GM23338 (cell line): ENCODE results near the gene TMEM98. TPM values are rescaled to one million over a fixed set of nuclear protein-coding genes. Genes with fewer than 3 reads are reported as not detected.

ENCODE experiments used
- ATAC-seq: fragments of 200-7000 bp; cut with Tn5 transposase; 3 replicates; pipeline ENCODE4 v1.9.1; 2020
- DNase-seq: peaks from one replicate; pipeline ENCODE4 v3.0.0-alpha.2; 2015; ENCODE audit warnings: low spot score
- H2AFZ ChIP-seq: fragments of 200-600 bp; sonication (generic); 2 replicates; pipeline ENCODE4 v1.8.0; 2016; ENCODE audit warnings: antibody characterized with exemption, mild to moderate bottlenecking, moderate library complexity
- H3F3A ChIP-seq: fragments of 200-600 bp; sonication (generic); replicated peaks from 2 replicates; pipeline ENCODE4 v1.8.0; 2017; ENCODE audit warnings: antibody characterized with exemption, mixed run types, low read depth
- H3K27ac ChIP-seq: fragments of 200-600 bp; sonication (generic); 2 replicates; pipeline ENCODE4 v1.6.1; 2016; ENCODE audit warnings: low read depth
- H3K27me3 ChIP-seq: fragments of 200-600 bp; sonication (generic); 2 replicates; pipeline ENCODE4 v1.8.0; 2016; ENCODE audit warnings: mild to moderate bottlenecking, mixed run types, moderate library complexity; ENCODE audit not compliant: insufficient read depth
- H3K36me3 ChIP-seq: fragments of 200-600 bp; sonication (generic); 2 replicates; pipeline ENCODE4 v1.8.0; 2016; ENCODE audit warnings: mild to moderate bottlenecking; ENCODE audit not compliant: insufficient read depth
- H3K4me1 ChIP-seq: fragments of 200-600 bp; sonication (generic); 2 replicates; pipeline ENCODE4 v1.8.0; 2016; ENCODE audit warnings: mild to moderate bottlenecking, moderate library complexity; ENCODE audit not compliant: insufficient read depth
- H3K4me2 ChIP-seq: fragments of 200-600 bp; sonication (generic); 2 replicates; pipeline ENCODE4 v1.7.1; 2017; ENCODE audit warnings: mixed run types
- H3K4me3 ChIP-seq: fragments of 200-600 bp; sonication (generic); 2 replicates; pipeline ENCODE4 v1.6.1; 2016; ENCODE audit warnings: mixed run types
- H3K79me2 ChIP-seq: fragments of 200-600 bp; sonication (generic); replicated peaks from 2 replicates; pipeline ENCODE4 v1.8.0; 2017; ENCODE audit warnings: mild to moderate bottlenecking; ENCODE audit not compliant: insufficient read depth
- H3K9me2 ChIP-seq: fragments of 200-600 bp; sonication (generic); 2 replicates; pipeline ENCODE4 v1.8.0; 2017; ENCODE audit not compliant: insufficient read depth
- H4K20me1 ChIP-seq: fragments of 200-600 bp; sonication (generic); replicated peaks from 2 replicates; pipeline ENCODE4 v1.8.0; 2017; ENCODE audit warnings: mild to moderate bottlenecking; ENCODE audit not compliant: insufficient read depth
- H3K27ac Mint-ChIP-seq: 2 replicates; pipeline ENCODE4 v1.8.0; 2020; ENCODE audit warnings: inconsistent platforms, mild to moderate bottlenecking, moderate library complexity, mixed read lengths
- H3K27me3 Mint-ChIP-seq: 3 replicates; pipeline ENCODE4 v1.8.0; 2022; ENCODE audit warnings: low read depth, mild to moderate bottlenecking, moderate library complexity, mixed read lengths, inconsistent platforms; ENCODE audit not compliant: insufficient read depth, poor library complexity
- H3K36me3 Mint-ChIP-seq: 3 replicates; pipeline ENCODE4 v1.8.0; 2021; ENCODE audit warnings: low read depth, mild to moderate bottlenecking, inconsistent platforms, moderate library complexity, mixed read lengths
- H3K4me1 Mint-ChIP-seq: 3 replicates; pipeline ENCODE4 v1.8.0; 2020; ENCODE audit warnings: mild to moderate bottlenecking, inconsistent platforms, mixed read lengths
- H3K4me3 Mint-ChIP-seq: 3 replicates; pipeline ENCODE4 v1.8.0; 2021; ENCODE audit warnings: moderate library complexity, mild to moderate bottlenecking, inconsistent platforms, mixed read lengths
- H3K9me3 Mint-ChIP-seq: 3 replicates; pipeline ENCODE4 v1.8.0; 2020; ENCODE audit warnings: moderate library complexity, mild to moderate bottlenecking, inconsistent platforms, mixed read lengths
- CREB1 ChIP-seq: fragments of 250-450 bp; sonication (Bioruptor Pico); IDR thresholded peaks from 2 replicates; pipeline ENCODE4 v1.5.0; 2020; ENCODE audit warnings: low read depth, mild to moderate bottlenecking, moderate library complexity
- ETS1 ChIP-seq: IDR thresholded peaks from 2 replicates; pipeline ENCODE4 v1.6.1; 2016; ENCODE audit warnings: antibody characterized with exemption
- EZH2 ChIP-seq: fragments of 200-600 bp; sonication (generic); IDR thresholded peaks from one replicate; pipeline ENCODE4 v1.8.0; 2017; ENCODE audit warnings: antibody characterized with exemption, mild to moderate bottlenecking, low read depth; ENCODE audit not compliant: unreplicated experiment
- EZH2phosphoT487 ChIP-seq: fragments of 200-600 bp; sonication (generic); IDR thresholded peaks from one replicate; pipeline ENCODE4 v1.8.1; 2018; ENCODE audit warnings: antibody characterized with exemption; ENCODE audit not compliant: unreplicated experiment
- JUNB ChIP-seq: IDR thresholded peaks from one replicate; pipeline ENCODE4 v1.6.1; 2016; ENCODE audit warnings: antibody characterized with exemption; ENCODE audit not compliant: unreplicated experiment
- NANOG ChIP-seq: IDR thresholded peaks from 2 replicates; pipeline ENCODE4 v1.6.1; 2016; ENCODE audit warnings: antibody characterized with exemption, borderline replicate concordance
- POLR2AphosphoS5 ChIP-seq: IDR thresholded peaks from 2 replicates; pipeline ENCODE4 v1.6.1; 2016; ENCODE audit warnings: antibody characterized with exemption, low read depth
- REST ChIP-seq: IDR thresholded peaks from one replicate; pipeline ENCODE4 v1.6.1; 2018; ENCODE audit warnings: antibody characterized with exemption; ENCODE audit not compliant: unreplicated experiment
- STAT1 ChIP-seq: IDR thresholded peaks from one replicate; pipeline ENCODE4 v1.6.1; 2016; ENCODE audit warnings: antibody characterized with exemption; ENCODE audit not compliant: unreplicated experiment
- ZNF114 ChIP-seq: fragments of 250-450 bp; sonication (Bioruptor Pico); IDR thresholded peaks from 2 replicates; pipeline ENCODE4 v1.5.0; 2020; ENCODE audit warnings: mild to moderate bottlenecking, moderate library complexity
- ZNF331 ChIP-seq: fragments of 250-450 bp; sonication (Bioruptor Pico); IDR thresholded peaks from 2 replicates; pipeline ENCODE4 v1.5.0; 2020; ENCODE audit warnings: low read depth, mild to moderate bottlenecking, moderate library complexity
- ZNF462 ChIP-seq: fragments of 250-450 bp; sonication (Bioruptor Pico); IDR thresholded peaks from 2 replicates; pipeline ENCODE4 v1.5.0; 2020; ENCODE audit warnings: mild to moderate bottlenecking, moderate library complexity
- long read RNA-seq: library from polyadenylated mRNA; unstranded; transcript quantifications from one replicate; pipeline ENCODE4 v2.0.0, GENCODE V29; 2020; ENCODE audit not compliant: unreplicated experiment
- polyA plus RNA-seq: library from polyadenylated mRNA; unstranded; fragments of >200 nt; fragmentation: Nextera tagmentation; extraction: Ambion mirVana; gene quantifications from 2 replicates; pipeline ENCODE4 v1.2.1, GENCODE V29; 2016
- total RNA-seq: library from RNA; depleted of rRNA; stranded (reverse); fragments of >200 nt; shearing (Covaris generic); gene quantifications from 2 replicates; pipeline ENCODE4 v1.2.3, GENCODE V29; 2014; rRNA removed

The TMEM98 gene
- total RNA-seq (85.4 and 94.8 TPM in 2 replicates), polyA plus RNA-seq (54.5 and 60.4 TPM in 2 replicates)
- long read RNA-seq, full-length matches to known transcripts, result 75 of 98 reads
- long read RNA-seq, partial matches to known transcripts, result 7 of 98 reads
- long read RNA-seq, other reads (novel, unspliced or antisense), result 16 of 98 reads

- ATAC-seq (peak; percentile 81), DNase-seq (peak; percentile 65)
- H3K27me3 ChIP-seq, result peaks cover 11% of the 10 kb centered on the region
- Mint-ChIP-seq H3K4me1 (peaks cover 8% of the 10 kb centered on the region; the same call in 1 of the 3 replicates), H3K36me3 (peaks cover 16% of the 10 kb centered on the region; the same call in 2 of the 3 replicates), H3K27ac (no peak within 1 kb of the TSS), H3K27me3 (peaks cover 2% of the 10 kb centered on the region), H3K4me3 (peak within 1 kb of the TSS; percentile 81), H3K9me3 (peaks cover 3% of the 10 kb centered on the region; the same call in 2 of the 3 replicates)
- H3K4me2 ChIP-seq, result peak within 1 kb of the TSS; percentile 90
- H3K79me2 ChIP-seq, result peaks cover 15% of the 10 kb centered on the region
- peaks cover 6% of the 10 kb centered on the region for H3F3A ChIP-seq
- H3K4me3 ChIP-seq, result peak within 1 kb of the TSS; percentile 71
- H3K9me2 ChIP-seq, result peaks cover 10% of the 10 kb centered on the region
- peaks cover 4% of the 10 kb centered on the region; the same call in 1 of the 2 replicates for H3K36me3 ChIP-seq
- peaks cover 25% of the 10 kb centered on the region for H3K4me1 ChIP-seq
- H2AFZ ChIP-seq, result peak within 1 kb of the TSS; percentile 93
- peaks cover 3% of the 10 kb centered on the region; the same call in 1 of the 2 replicates for H4K20me1 ChIP-seq
- peak within 1 kb of the TSS; percentile 30; the same call in 1 of the 2 replicates for H3K27ac ChIP-seq
- no peak for TF ChIP-seq ETS1
- no peak for TF ChIP-seq CREB1
- no peak for TF ChIP-seq REST
- no peak for TF ChIP-seq ZNF462 (CRISPR knock-in tag)
- no peak for TF ChIP-seq JUNB
- no peak for TF ChIP-seq EZH2
- TF ChIP-seq EZH2phosphoT487, result no peak
- no peak for TF ChIP-seq NANOG
- no peak for TF ChIP-seq ZNF114
- no peak; the same call in 1 of the 2 replicates for TF ChIP-seq POLR2AphosphoS5
- no peak for TF ChIP-seq ZNF331 (CRISPR knock-in tag)
- no peak for TF ChIP-seq STAT1
Measured at GRCh38 chr17:32927724-32928585, at the start of gene TMEM98. TMEM98 (plus strand) TSS chr17:32928153; CDS start chr17:32931529, 3,376 bp downstream.
